Spleen (tissue), 7 donors: ENCODE data around the gene ROR1.

Source experiments
- CTCF ChIP-seq, 11 experiments: fragments of 200-600 bp in 7 of 11; fragments of 450-650 bp in 4 of 11; sonication (generic) in 4 of 11; IDR thresholded peaks in 8 of 11; conservative IDR thresholded peaks in 3 of 11; 1 replicate in 7 of 11; 2 replicates in 4 of 11; pipeline versions ENCODE4 v1.4.0 to v1.8.0; 2016 to 2021; ENCODE audit warnings: antibody characterized with exemption in 11 of 11, inconsistent platforms in 4 of 11, mild to moderate bottlenecking in 1 of 11
- POLR2A ChIP-seq, 3 donors: fragments of 450-650 bp; IDR thresholded peaks; one replicate each; pipeline ENCODE4 v1.5.1; 2017; ENCODE audit warnings: antibody characterized with exemption in 3 of 3, mild to moderate bottlenecking in 1 of 3
- POLR2AphosphoS5 ChIP-seq, 3 donors: sonication (generic); formaldehyde crosslinking; IDR thresholded peaks; one replicate each; pipeline ENCODE4 v1.5.1; 2017; ENCODE audit warnings: antibody characterized with exemption in 3 of 3
- donor health status: DM: no; HTN: no; CAD: no; lungs with moderate emphysema.
- donor health status: DM: no; HTN: no; CAD: no.
- donor health status: DM: no; HTN: no; CAD: no.

GRCh38 chr1:64155278-64155677 lies 381.5 kb downstream of the ROR1 start:
- TF ChIP-seq POLR2AphosphoS5 (IDR thresholded peaks at IDR 0.05) (no peak), CTCF (IDR thresholded peaks at IDR 0.05 in 8 of 11, conservative IDR thresholded peaks at IDR 0.05 in 3 of 11) (no peak), POLR2A (IDR thresholded peaks at IDR 0.05) (no peak)
